GF-D8 (cell line): ENCODE data around the gene VWA8.
"Not testable (repeated sequence)": the region's sequence is repeated elsewhere in the genome, so short reads cannot be mapped to it uniquely, and the experiment has no call there.

Experiments
- DNase-seq: peaks from one replicate; lab custom pipeline; 2025; lab: John Stamatoyannopoulos, UW

Gene VWA8

GRCh38 chr13:41587490-41587889, 373.4 kb downstream of the VWA8 start:
- DNase-seq = no peak

- DNase-seq = no peak
These were observed 374.7 kb downstream of the VWA8 start for GRCh38 chr13:41586216-41586615.

GRCh38 chr13:41582027-41582463, 378.9 kb downstream of the VWA8 start:
- DNase-seq = no peak

- no peak for DNase-seq
These were observed 380.6 kb downstream of the VWA8 start for GRCh38 chr13:41580345-41580744.

GRCh38 chr13:41579881-41580280, 381.0 kb downstream of the VWA8 start:
- no peak for DNase-seq

GRCh38 chr13:41579168-41579567, 381.7 kb downstream of the VWA8 start:
- no peak for DNase-seq

- DNase-seq = no peak
These were observed 382.5 kb downstream of the VWA8 start for GRCh38 chr13:41578371-41578770.

- no peak for DNase-seq
These were observed 383.5 kb downstream of the VWA8 start for GRCh38 chr13:41577436-41577835.

- not testable (repeated sequence) for DNase-seq
These were observed 387.3 kb downstream of the VWA8 start for GRCh38 chr13:41573640-41574039.

- DNase-seq = not testable (repeated sequence)
These were observed 389.0 kb downstream of the VWA8 start for GRCh38 chr13:41571817-41572340.

- DNase-seq = no peak
These were observed 391.9 kb downstream of the VWA8 start for GRCh38 chr13:41568972-41569351.

GRCh38 chr13:41568143-41568971, 392.6 kb downstream of the VWA8 start:
- no peak for DNase-seq

- DNase-seq = no peak
These were observed 393.5 kb downstream of the VWA8 start for GRCh38 chr13:41567363-41567762.

- no peak for DNase-seq
These were observed 395.1 kb downstream of the VWA8 start for GRCh38 chr13:41565846-41566245.

GRCh38 chr13:41565216-41565615, 395.7 kb downstream of the VWA8 start:
- no peak for DNase-seq

- DNase-seq = no peak
These were observed 396.9 kb downstream of the VWA8 start for GRCh38 chr13:41563984-41564365.

GRCh38 chr13:41563341-41563983, 397.4 kb downstream of the VWA8 start:
- DNase-seq = no peak

GRCh38 chr13:41562541-41563178, 398.2 kb downstream of the VWA8 start:
- no peak for DNase-seq

- DNase-seq = no peak
These were observed 398.8 kb downstream of the VWA8 start for GRCh38 chr13:41562083-41562482.

- DNase-seq = no peak
These were observed 399.7 kb downstream of the VWA8 start for GRCh38 chr13:41561170-41561569.

- no peak for DNase-seq
These were observed 401.9 kb downstream of the VWA8 start for GRCh38 chr13:41558781-41559560.

GRCh38 chr13:41557719-41558118, 403.2 kb downstream of the VWA8 start:
- no peak for DNase-seq
